H1 (cell line): ENCODE measurements around the gene MAGI1. TPM values are rescaled to one million over a fixed set of nuclear protein-coding genes. Genes with fewer than 3 reads are reported as not detected.

Source experiments
- CBX8 ChIP-seq: fragments of 300-800, 300-1000 bp; sonication (generic); IDR thresholded peaks from 2 replicates; pipeline ENCODE4 v1.7.1; 2016; ENCODE audit warnings: low read depth, low read length, borderline replicate concordance
- CEBPB ChIP-seq: IDR thresholded peaks from 2 replicates; pipeline ENCODE4 v1.6.1; 2012; ENCODE audit warnings: low read depth, low read length
- SP4 ChIP-seq: IDR thresholded peaks from 2 replicates; pipeline ENCODE4 v1.6.1; 2012; ENCODE audit warnings: low read length, inconsistent platforms
- polyA plus RNA-seq, 7 experiments: library from polyadenylated mRNA; depleted of rRNA in 3 of 7; stranded (reverse) in 5 of 7; unstranded in 2 of 7; fragments of >200 nt in 5 of 7; fragments of 200-250 nt in 2 of 7; gene quantifications; 1 replicate in 5 of 7; 2 replicates in 1 of 7; 4 replicates in 1 of 7; pipeline versions ENCODE4 v1.2.1 to v1.2.3, GENCODE V29; 2011 to 2013; ENCODE audit warnings: missing spikeins in 2 of 7, mixed read lengths in 2 of 7
- total RNA-seq: library from RNA; stranded (reverse); fragmentation: NEBNext Ultra II Directional; extraction: Animal tissue kit (Norgen Biotek cat#: 25700); gene quantifications from 2 replicates; pipeline ENCODE4 v1.2.1, GENCODE V29; 2021

The MAGI1 gene
- total and polyA plus RNA-seq, 2 of the 8 experiments (the other 6 are each of a cell fraction or from before 2014, with no cell fraction given): 19.8 to 78.0 TPM

- TF ChIP-seq CBX8: no peak
- no peak for TF ChIP-seq CEBPB
- no peak for TF ChIP-seq SP4
These were observed 552.8 kb downstream of the MAGI1 start (continued) for GRCh38 chr3:65485826-65486469.
